ENCODE results near the gene VPREB1. TPM values are rescaled to one million over a fixed set of nuclear protein-coding genes. Genes with fewer than 3 reads are reported as not detected.
A peak's percentile ranks its signal among the peaks of the same experiment; 100 is the strongest.

VPREB1 gene
- total RNA-seq, 2 experiments from 2014 or later, result 1.7 to 3.6 TPM

GRCh38 chr22:22203048-22203971, 41.3 kb upstream of the VPREB1 start:
- no peak for DNase-seq (ENCODE audit: low spot score)
- Histone ChIP-seq H3K79me2 (ENCODE audit: insufficient read depth, low read depth, low read length) (no peaks in the 10 kb centered on the region), H3K9me2 (ENCODE audit: insufficient read depth, low read length) (no peaks in the 10 kb centered on the region), H3K4me1 (ENCODE audit: insufficient read depth, low read length, poor library complexity, severe bottlenecking) (peaks cover 83% of the 10 kb centered on the region), H3K9me3 (ENCODE audit: low read length) (no peaks in the 10 kb centered on the region), H3K36me3 (ENCODE audit: insufficient read depth, low read length) (no peaks in the 10 kb centered on the region), H2AFZ (ENCODE audit: low read length) (no peak overlapping the region), H3K4me2 (ENCODE audit: low read length) (no peak overlapping the region), H4K20me1 (ENCODE audit: insufficient read depth, low read length) (no peaks in the 10 kb centered on the region), H3K27ac (ENCODE audit: low read depth, low read length, poor library complexity, severe bottlenecking) (no peak overlapping the region), H3K4me3 (ENCODE audit: low read depth, low read length, poor library complexity, severe bottlenecking) (no peak overlapping the region)
- intact Hi-C loops (cut with micrococcal nuclease; ENCODE audit: unreplicated experiment), result loop anchor here (2.0 to 10.0 kb wide), 3 partner anchors 201 to 731 kb away; no protein-coding TSS in a partner anchor
- TF ChIP-seq CTCF (conservative IDR thresholded peaks at IDR 0.05; ENCODE audit: low read length) (no peak), EZH2phosphoT487 (IDR thresholded peaks at IDR 0.05; ENCODE audit: borderline replicate concordance, low read depth, low read length) (no peak)
- ChIA-PET CTCF (ENCODE audit: unreplicated experiment) (no interaction called here), POLR2A (interaction anchor here (0.6 to 3.8 kb wide), 12 partner anchors 12 to 950 kb away, joined by 3 to 31 read pairs (median 6); no protein-coding TSS in a partner anchor)
- BruUV-seq (replicated peaks), result no TSS peak

- peak overlapping the region; percentile 50 for H3K4me3 ChIP-seq (ENCODE audit: low read depth, low read length, poor library complexity, severe bottlenecking)
- H3K9me2 ChIP-seq (ENCODE audit: insufficient read depth, low read length), result no peaks in the 10 kb centered on the region
- intact Hi-C loops (cut with micrococcal nuclease; ENCODE audit: unreplicated experiment), result loop anchor here (1.0 to 10.0 kb wide), 9 partner anchors 91 to 727 kb away; no protein-coding TSS in a partner anchor
- DNase-seq (ENCODE audit: low spot score), result peak; percentile 98
- no peaks in the 10 kb centered on the region for H3K79me2 ChIP-seq (ENCODE audit: insufficient read depth, low read depth, low read length)
- H3K9me3 ChIP-seq (ENCODE audit: low read length), result no peaks in the 10 kb centered on the region
- TSS peak; percentile 97 for BruUV-seq (replicated peaks)
- peak overlapping the region; percentile 70 for H2AFZ ChIP-seq (ENCODE audit: low read length)
- H4K20me1 ChIP-seq (ENCODE audit: insufficient read depth, low read length), result no peaks in the 10 kb centered on the region
- peak overlapping the region; percentile 81 for H3K27ac ChIP-seq (ENCODE audit: low read depth, low read length, poor library complexity, severe bottlenecking)
- H3K4me1 ChIP-seq (ENCODE audit: insufficient read depth, low read length, poor library complexity, severe bottlenecking), result peaks cover 65% of the 10 kb centered on the region
- TF ChIP-seq EZH2phosphoT487 (IDR thresholded peaks at IDR 0.05; ENCODE audit: borderline replicate concordance, low read depth, low read length), result no peak
- peak; percentile 97 for TF ChIP-seq CTCF (conservative IDR thresholded peaks at IDR 0.05; ENCODE audit: low read length)
- CTCF ChIA-PET (ENCODE audit: unreplicated experiment), result interaction anchor here (0.5 to 2.4 kb wide), 7 partner anchors 23 to 254 kb away, joined by 3 to 8 read pairs (median 4); no protein-coding TSS in a partner anchor
- H3K4me2 ChIP-seq (ENCODE audit: low read length), result peak overlapping the region; percentile 68
- POLR2A ChIA-PET, result interaction anchor here (0.5 to 2.2 kb wide), 13 partner anchors 11 to 303 kb away, joined by 3 to 19 read pairs (median 3); no protein-coding TSS in a partner anchor
- no peaks in the 10 kb centered on the region for H3K36me3 ChIP-seq (ENCODE audit: insufficient read depth, low read length)
These were observed 36.6 kb upstream of the VPREB1 start for GRCh38 chr22:22207845-22208564.

All from OCI-LY7 (cell line).